Measurements from ENCODE around the gene TBC1D4. TPM values are rescaled to one million over a fixed set of nuclear protein-coding genes. Genes with fewer than 3 reads are reported as not detected.

Gene TBC1D4
- total RNA-seq, 4 donors from 2014 or later: 31.0 to 91.3 (median 46.1) TPM

DNA sequence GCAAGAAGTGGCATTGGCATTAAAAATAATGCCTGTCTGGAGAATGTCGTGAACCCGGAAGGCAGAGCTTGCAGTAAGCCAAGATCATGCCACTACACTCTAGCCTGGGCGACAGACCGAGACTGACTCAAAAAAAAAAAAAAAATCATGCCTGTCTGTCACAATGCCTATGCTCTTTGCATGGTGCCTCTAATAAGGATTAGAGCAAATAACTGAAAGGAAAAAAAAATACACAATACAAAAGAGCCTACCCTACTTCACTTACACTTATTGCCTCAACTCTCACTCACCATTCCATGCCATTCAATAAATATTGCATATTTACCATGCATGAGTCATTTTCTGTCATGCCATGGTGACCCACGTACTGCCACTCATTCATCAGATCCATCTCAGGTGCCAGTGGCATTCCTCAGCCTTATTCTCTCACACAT is 49.1 kb downstream of the TBC1D4 start:
- no peaks in the 10 kb centered on the region for H3K36me3 ChIP-seq
- intact Hi-C loops (cut with DNase I; ENCODE audit: low total_unique reads): no loop called here
- H3K9me3 ChIP-seq: no peaks in the 10 kb centered on the region
- no peak overlapping the region for H3K4me3 ChIP-seq
- H3K27me3 ChIP-seq: no peaks in the 10 kb centered on the region
- in situ Hi-C loops (cut with MboI; ENCODE audit: low pct_ligation_motif_present in 1 of 4, low pct_unique_long_range_greater_than_20kb in 1 of 4, low sequenced_read_pairs in 3 of 4): no loop called here
- DNase-seq: no peak
- H3K4me1 ChIP-seq: peaks cover 0 to 19% (median 8%) of the 10 kb centered on the region in 4 donors
- H3K27ac ChIP-seq: no peak overlapping the region
- TF ChIP-seq EP300 (IDR thresholded peaks at IDR 0.05; ENCODE audit: low read depth) (no peak), POLR2AphosphoS5 (IDR thresholded peaks at IDR 0.05) (no peak), POLR2A (IDR thresholded peaks at IDR 0.05) (no peak)
- TF ChIP-seq, protein P1, sequence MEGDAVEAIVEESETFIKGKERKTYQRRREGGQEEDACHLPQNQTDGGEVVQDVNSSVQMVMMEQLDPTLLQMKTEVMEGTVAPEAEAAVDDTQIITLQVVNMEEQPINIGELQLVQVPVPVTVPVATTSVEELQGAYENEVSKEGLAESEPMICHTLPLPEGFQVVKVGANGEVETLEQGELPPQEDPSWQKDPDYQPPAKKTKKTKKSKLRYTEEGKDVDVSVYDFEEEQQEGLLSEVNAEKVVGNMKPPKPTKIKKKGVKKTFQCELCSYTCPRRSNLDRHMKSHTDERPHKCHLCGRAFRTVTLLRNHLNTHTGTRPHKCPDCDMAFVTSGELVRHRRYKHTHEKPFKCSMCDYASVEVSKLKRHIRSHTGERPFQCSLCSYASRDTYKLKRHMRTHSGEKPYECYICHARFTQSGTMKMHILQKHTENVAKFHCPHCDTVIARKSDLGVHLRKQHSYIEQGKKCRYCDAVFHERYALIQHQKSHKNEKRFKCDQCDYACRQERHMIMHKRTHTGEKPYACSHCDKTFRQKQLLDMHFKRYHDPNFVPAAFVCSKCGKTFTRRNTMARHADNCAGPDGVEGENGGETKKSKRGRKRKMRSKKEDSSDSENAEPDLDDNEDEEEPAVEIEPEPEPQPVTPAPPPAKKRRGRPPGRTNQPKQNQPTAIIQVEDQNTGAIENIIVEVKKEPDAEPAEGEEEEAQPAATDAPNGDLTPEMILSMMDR (IDR thresholded peaks at IDR 0.05): no peak
- 53 to 89% methylated on average over 5 of the region's 5 CpGs for WGBS, 2 donors (ENCODE audit: low coverage in 1 of 2)

DNA sequence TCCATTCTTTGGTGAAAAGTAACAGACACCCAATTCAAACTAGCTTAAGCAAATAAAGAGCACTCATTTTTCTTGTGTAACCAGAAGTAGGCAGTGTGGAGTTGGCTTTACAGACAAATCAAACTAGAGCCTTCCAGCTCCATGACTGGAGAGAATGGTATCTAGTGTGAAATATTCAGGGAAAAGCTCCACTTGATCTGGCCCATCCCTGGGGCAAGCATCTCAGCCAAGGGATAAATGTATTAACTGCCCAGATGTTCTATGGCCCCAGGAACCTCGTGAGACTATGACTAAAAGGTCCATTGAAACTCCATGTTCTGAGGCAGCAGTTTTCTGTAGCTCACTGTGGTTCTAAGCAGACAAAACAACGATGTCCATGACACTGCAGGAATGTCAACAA is 49.9 kb downstream of the TBC1D4 start:
- no peaks in the 10 kb centered on the region for H3K9me3 ChIP-seq
- no peak for TF ChIP-seq POLR2AphosphoS5 (IDR thresholded peaks at IDR 0.05)
- TF ChIP-seq POLR2A (IDR thresholded peaks at IDR 0.05): no peak
- TF ChIP-seq, protein P1 (IDR thresholded peaks at IDR 0.05): no peak
- no peak for TF ChIP-seq EP300 (IDR thresholded peaks at IDR 0.05; ENCODE audit: low read depth)
- H3K4me1 ChIP-seq: peaks cover 0 to 13% (median 3%) of the 10 kb centered on the region in 4 donors
- no peak for DNase-seq
- no peaks in the 10 kb centered on the region for H3K36me3 ChIP-seq
- no peak overlapping the region for H3K4me3 ChIP-seq
- in situ Hi-C loops (cut with MboI; ENCODE audit: low pct_ligation_motif_present in 1 of 4, low pct_unique_long_range_greater_than_20kb in 1 of 4, low sequenced_read_pairs in 3 of 4): no loop called here
- 0 to 53% methylated on average over 2 of the region's 2 CpGs for WGBS, 2 donors (ENCODE audit: low coverage in 1 of 2)
- no peaks in the 10 kb centered on the region for H3K27me3 ChIP-seq
- H3K27ac ChIP-seq: no peak overlapping the region
- intact Hi-C loops (cut with DNase I; ENCODE audit: low total_unique reads): no loop called here

DNA sequence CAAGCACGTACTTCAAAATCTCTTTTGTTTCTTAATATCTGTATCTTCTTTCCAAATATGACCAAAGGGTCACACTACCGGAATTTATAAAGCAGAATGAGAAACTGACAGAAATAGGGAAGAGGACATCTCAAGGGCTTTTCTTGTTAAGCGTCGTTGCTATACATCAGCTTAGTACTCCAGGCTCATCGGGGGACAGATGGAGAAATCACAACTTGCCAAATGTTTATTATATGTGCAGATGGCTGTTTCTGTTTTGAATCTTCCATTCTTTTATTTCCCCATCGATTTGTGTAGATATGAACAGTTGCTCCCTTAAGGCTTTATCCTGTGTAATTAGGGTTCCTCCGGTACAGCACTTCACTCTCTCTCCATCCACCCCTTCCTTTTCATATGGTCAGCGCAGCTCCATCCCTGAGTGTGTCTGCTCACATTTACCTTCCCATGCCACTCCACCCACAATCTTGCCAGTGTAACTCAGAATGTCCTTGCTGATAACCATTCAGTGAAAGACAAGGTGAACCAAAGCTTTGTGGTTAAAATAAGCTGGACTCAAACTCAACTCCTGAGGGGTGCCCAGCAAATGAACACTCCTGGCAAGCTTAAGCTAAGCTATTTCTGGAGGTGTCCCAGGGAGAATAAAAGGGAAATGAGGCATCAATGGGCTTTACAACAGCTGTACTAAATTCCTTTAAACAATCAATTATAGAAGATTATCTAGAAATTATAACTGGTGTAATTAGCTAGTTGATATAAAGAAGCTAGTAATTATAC is 51.3 kb downstream of the TBC1D4 start:
- no peak overlapping the region for H3K4me3 ChIP-seq
- DNase-seq: no peak
- TF ChIP-seq, protein P1 (IDR thresholded peaks at IDR 0.05): no peak
- TF ChIP-seq POLR2AphosphoS5 (IDR thresholded peaks at IDR 0.05): no peak
- TF ChIP-seq POLR2A (IDR thresholded peaks at IDR 0.05): no peak
- TF ChIP-seq EP300 (IDR thresholded peaks at IDR 0.05; ENCODE audit: low read depth): no peak
- intact Hi-C loops (cut with DNase I; ENCODE audit: low total_unique reads) (no loop called here), in situ Hi-C loops (cut with MboI; ENCODE audit: low pct_ligation_motif_present in 1 of 4, low pct_unique_long_range_greater_than_20kb in 1 of 4, low sequenced_read_pairs in 3 of 4) (no loop called here)
- WGBS, 2 donors (ENCODE audit: low coverage in 1 of 2): 68 to 73% methylated on average over 8 of the region's 8 CpGs
- H3K4me1 ChIP-seq: peaks cover 0 to 13% (median 3%) of the 10 kb centered on the region in 4 donors
- no peaks in the 10 kb centered on the region for H3K9me3 ChIP-seq
- H3K27ac ChIP-seq: no peak overlapping the region
- H3K27me3 ChIP-seq: no peaks in the 10 kb centered on the region
- no peaks in the 10 kb centered on the region for H3K36me3 ChIP-seq

DNA sequence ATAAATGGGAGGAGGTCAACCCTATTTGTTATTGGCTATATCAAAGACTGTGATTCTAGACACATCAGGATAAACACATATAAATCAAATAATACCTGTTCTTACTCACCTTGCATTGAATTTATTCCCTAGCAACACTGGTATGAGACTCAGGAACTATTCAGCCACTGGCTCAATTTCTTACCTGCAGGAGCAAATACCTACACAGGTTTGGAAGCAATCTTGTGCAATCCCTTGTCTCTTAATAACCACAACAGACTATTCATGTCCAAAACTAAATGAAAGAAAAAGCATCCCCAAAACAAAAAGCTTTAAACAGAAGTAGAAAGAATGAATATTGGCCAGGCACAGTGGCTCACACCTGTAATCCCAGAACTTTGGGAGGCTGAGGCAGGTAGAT is 55.5 kb downstream of the TBC1D4 start:
- Histone ChIP-seq H3K9me3 (no peaks in the 10 kb centered on the region), H3K27ac (no peak overlapping the region), H3K27me3 (no peaks in the 10 kb centered on the region), H3K36me3 (no peaks in the 10 kb centered on the region), H3K4me1 (no peaks in the 10 kb centered on the region), H3K4me3 (no peak overlapping the region)
- TF ChIP-seq EP300 (IDR thresholded peaks at IDR 0.05; ENCODE audit: low read depth): no peak
- TF ChIP-seq, protein P1 (IDR thresholded peaks at IDR 0.05): no peak
- TF ChIP-seq POLR2A (IDR thresholded peaks at IDR 0.05): no peak
- no peak for TF ChIP-seq POLR2AphosphoS5 (IDR thresholded peaks at IDR 0.05)
- in situ Hi-C loops (cut with MboI; ENCODE audit: low pct_ligation_motif_present in 1 of 4, low pct_unique_long_range_greater_than_20kb in 1 of 4, low sequenced_read_pairs in 3 of 4): no loop called here
- no peak for DNase-seq
- intact Hi-C loops (cut with DNase I; ENCODE audit: low total_unique reads): no loop called here
